NCI-H1417 (cell line): ENCODE results near the gene METAP1D.
"Not testable (repeated sequence)": the region's sequence is repeated elsewhere in the genome, so short reads cannot be mapped to it uniquely, and the experiment has no call there.

Experiments
- DNase-seq, 3 experiments: peaks; one replicate each; lab custom pipeline; 2025; lab: John Stamatoyannopoulos, UW

Gene METAP1D

GRCh38 chr2:172048508-172049503 lies 49.1 kb downstream of the METAP1D start:
- DNase-seq: no peak

GRCh38 chr2:172049567-172050120 lies 49.9 kb downstream of the METAP1D start:
- DNase-seq: no peak

GRCh38 chr2:172050479-172051125 lies 50.8 kb downstream of the METAP1D start:
- DNase-seq: no peak

GRCh38 chr2:172052000-172052983 lies 52.5 kb downstream of the METAP1D start:
- DNase-seq: peak in 2 of 3 experiments; percentile 18 to 75

GRCh38 chr2:172053486-172053885 lies 53.7 kb downstream of the METAP1D start:
- DNase-seq: peak in 2 of 3 experiments; percentile 0 to 74

- DNase-seq: no peak
These were observed 56.5 kb downstream of the METAP1D start for GRCh38 chr2:172056293-172056692.

- no peak for DNase-seq
These were observed 58.9 kb downstream of the METAP1D start for GRCh38 chr2:172058660-172059059.

GRCh38 chr2:172060118-172060517 lies 60.4 kb downstream of the METAP1D start:
- DNase-seq: not testable (repeated sequence)

GRCh38 chr2:172062402-172063004 lies 62.8 kb downstream of the METAP1D start:
- DNase-seq: no peak

- DNase-seq: no peak
These were observed 63.7 kb downstream of the METAP1D start for GRCh38 chr2:172063446-172063845.

- no peak for DNase-seq
These were observed 65.4 kb downstream of the METAP1D start for GRCh38 chr2:172065111-172065510.

GRCh38 chr2:172066394-172066886 lies 66.7 kb downstream of the METAP1D start:
- no peak for DNase-seq

- DNase-seq: not testable (repeated sequence)
These were observed 68.2 kb downstream of the METAP1D start for GRCh38 chr2:172067905-172068304.

- no peak for DNase-seq
These were observed 71.2 kb downstream of the METAP1D start for GRCh38 chr2:172070936-172071335.

- DNase-seq: peak in 1 of 3 experiments; percentile 80
These were observed 72.5 kb downstream of the METAP1D start for GRCh38 chr2:172072303-172072702.

GRCh38 chr2:172072706-172073105 lies 73.0 kb downstream of the METAP1D start:
- DNase-seq: no peak

GRCh38 chr2:172073518-172073917 lies 73.8 kb downstream of the METAP1D start:
- no peak for DNase-seq

GRCh38 chr2:172074254-172074653 lies 74.5 kb downstream of the METAP1D start:
- DNase-seq: no peak

GRCh38 chr2:172079416-172079815 lies 79.7 kb downstream of the METAP1D start:
- no peak for DNase-seq

GRCh38 chr2:172079838-172080640 lies 80.3 kb downstream of the METAP1D start:
- no peak for DNase-seq
